Femur (tissue), 1 donor: ENCODE data around the gene PTPA.
"Not testable (repeated sequence)": the region's sequence is repeated elsewhere in the genome, so short reads cannot be mapped to it uniquely, and the experiment has no call there.

Source experiments
- DNase-seq: peaks from one replicate; pipeline ENCODE4 v3.0.0-alpha.2; 2017

The PTPA gene

DNA sequence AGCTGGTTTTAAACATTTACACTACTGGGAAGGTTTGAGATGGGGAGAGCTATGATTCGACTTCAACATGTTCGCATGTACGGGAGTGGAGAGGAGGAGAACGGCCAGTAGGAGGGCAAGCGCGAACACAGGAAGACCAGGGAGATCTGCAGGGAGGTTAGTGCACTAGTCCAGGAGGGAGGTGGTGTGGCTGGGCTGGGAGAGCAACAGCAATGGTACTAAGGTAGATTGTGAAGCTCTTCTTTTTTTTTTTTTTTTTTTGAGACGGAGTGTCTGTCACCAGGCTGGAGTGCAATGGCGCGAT, 50.3 kb downstream of the PTPA start:
- DNase-seq = no peak

- no peak for DNase-seq
Observed at GRCh38 chr9:129162497-129163197, 51.4 kb downstream of the PTPA start.

DNA sequence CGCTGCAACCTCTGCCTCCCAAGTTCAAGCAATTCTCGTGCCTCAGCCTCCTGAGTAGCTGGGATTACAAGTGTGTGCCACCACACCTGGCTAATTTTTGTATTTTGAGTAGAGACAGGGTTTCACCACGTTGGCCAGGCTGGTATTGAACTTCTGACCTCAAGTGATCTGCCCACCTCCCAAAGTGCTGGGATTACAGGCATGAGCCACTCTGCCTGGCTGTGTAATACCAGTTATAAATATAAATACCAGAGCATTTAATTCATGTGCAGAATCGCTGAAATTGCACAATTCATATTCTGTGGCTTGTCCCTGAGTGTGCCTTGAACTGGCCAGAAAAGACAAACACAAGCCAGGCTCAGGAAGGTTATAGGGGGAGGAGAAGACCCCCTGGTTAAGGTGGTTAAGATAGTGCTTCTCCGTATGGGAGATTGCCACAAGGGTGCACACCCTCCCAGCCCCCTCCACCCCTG, 52.0 kb downstream of the PTPA start:
- DNase-seq = not testable (repeated sequence)

- no peak for DNase-seq
Observed at GRCh38 chr9:129163753-129164152, 52.5 kb downstream of the PTPA start.

GRCh38 chr9:129164246-129164930, 53.2 kb downstream of the PTPA start:
- DNase-seq = peak; percentile 85

GRCh38 chr9:129165198-129165597, 54.0 kb downstream of the PTPA start:
- no peak for DNase-seq

DNA sequence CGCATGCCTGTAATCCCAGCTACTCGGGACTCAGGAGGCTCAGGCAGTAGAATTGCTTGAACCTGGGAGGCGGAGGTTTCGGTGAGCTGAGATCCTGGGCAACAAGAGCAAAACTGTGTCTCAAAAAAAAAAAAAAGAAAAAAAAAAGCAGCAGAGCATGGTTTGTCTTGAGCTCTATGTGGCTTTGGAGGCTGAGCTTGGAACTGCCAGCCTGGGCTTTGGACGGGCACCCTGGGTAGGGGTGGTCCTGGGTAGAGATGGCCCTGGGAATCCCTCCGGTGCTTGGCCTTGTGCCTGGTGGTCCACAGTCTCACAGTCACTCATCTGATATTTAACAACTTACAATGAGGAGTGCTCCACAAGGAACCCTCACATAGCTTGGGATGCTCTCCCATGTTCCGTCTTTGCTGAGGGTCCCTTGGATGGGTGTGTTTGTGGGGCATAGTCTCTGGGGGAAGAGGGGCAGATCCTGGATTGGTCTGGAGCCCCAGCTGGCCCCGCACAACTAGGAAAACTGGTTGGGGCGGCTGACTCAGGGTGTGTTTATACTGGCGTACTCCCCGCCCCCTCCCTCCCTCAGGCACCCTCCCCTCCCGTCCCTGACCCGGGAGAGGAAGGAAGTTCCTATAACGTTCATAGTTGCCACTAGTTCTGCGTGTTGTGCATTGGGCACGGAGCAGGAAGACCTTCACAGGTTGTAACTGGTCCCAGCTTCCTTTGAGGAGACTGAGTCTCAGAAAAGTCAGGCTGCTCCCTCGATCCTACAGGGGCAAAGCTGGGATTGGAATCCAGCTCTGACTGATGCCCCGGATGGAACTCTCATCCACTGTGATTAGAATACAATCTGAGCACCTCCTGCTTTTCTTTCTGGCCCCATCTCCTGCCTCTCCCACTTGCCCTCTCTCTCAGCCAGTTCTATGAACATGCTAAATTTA, 55.7 kb downstream of the PTPA start:
- peak; percentile 78 for DNase-seq

DNA sequence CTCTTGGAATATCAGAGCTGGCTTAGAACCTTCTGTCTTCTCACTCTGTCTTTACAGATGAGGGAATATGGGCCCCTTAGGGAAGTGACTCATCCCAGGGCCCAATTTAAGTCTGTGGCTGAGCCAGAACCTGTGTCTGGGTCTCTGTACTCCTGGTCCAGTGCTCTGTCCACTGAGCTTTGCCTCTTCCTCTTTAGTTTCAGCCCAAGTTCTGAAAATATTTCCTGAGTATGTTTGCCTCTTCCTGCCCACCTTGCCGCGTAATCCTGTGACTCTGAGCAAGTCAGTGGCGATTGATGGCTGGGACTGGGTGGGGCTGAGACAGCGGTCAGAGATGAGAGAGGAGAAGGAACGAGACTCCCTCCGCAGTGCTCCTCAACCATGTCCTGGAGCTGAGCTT, 59.0 kb downstream of the PTPA start:
- no peak for DNase-seq

DNA sequence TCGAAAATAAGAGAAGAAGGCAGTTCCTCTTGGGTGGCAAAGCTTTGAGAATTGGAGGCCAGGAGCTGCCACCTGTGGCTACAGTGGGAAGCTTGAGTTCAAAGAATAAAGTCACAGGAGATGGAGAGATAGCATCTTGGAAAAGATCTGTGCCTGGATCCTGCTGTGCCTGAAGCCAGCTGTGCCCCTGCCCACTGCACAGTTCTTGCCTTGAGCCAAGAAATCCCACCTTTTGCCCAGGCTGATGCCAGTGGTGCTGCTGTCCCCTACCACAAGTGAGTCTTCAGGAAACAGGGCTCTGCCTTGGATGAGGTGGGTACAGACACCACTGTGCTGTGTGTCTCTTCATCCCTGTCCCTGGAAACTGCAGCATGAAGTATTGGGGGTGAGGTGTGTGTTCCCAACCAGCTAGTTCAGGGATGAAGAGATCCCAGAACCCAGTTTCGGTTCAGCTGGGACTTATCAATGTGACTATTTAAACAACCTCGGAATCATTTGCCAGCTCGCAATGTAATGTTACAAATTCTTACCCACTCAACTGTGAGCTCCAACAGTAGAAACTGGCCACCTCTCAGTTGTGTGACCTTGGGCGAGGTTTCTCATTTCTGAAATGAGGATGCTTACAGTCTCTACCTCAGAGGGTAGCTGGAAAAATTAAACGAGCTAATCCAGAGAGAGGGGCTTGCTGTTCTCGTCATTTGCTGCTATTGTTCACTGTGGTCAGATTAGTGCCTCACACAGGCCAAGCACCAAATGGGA, 61.0 kb downstream of the PTPA start:
- no peak for DNase-seq

GRCh38 chr9:129172816-129173215, 61.6 kb downstream of the PTPA start:
- DNase-seq = no peak

DNA sequence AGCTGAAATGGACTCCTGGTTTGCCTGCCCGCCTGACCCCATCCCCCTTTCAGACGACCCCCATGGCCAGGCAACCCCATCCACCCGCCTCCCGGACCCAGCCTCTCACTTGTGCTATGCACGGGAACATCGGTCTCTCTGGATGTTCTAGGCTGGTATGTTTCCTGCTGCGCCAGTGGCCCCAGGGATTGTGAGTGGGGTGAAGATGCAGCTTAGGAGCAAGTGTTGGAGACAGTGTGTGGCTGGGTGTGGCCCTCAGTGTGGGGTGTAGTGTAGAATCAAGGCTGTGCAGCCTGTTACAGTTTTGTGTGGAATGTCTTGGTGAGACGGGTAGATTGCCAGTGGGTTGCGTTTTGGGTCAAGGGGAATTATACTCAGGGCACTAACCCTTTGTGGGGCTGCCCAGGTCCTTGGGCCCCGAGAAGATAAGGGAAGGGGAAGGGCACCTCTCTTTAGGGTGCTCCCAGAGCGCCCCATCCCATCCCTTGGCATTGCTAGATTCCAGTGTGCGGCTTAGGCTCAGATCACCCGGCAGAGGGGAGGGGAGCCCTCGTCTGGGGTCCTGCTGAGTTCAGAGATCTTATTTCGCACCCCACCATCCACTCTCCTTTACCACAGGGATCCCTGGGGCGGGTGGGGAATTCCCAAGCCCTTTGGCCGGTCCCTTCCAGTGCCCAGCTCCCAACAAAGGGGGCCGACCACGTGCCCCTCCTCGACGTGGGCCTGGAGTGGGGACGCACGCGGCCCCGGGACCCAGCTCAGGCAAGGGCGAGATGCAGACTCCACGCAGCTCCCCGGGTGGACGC, 62.3 kb downstream of the PTPA start:
- DNase-seq = no peak

- DNase-seq = peak; percentile 94
Observed at GRCh38 chr9:129174102-129174723, 63.0 kb downstream of the PTPA start.

- peak; percentile 86 for DNase-seq
Observed at GRCh38 chr9:129174724-129175514, 63.7 kb downstream of the PTPA start.

DNA sequence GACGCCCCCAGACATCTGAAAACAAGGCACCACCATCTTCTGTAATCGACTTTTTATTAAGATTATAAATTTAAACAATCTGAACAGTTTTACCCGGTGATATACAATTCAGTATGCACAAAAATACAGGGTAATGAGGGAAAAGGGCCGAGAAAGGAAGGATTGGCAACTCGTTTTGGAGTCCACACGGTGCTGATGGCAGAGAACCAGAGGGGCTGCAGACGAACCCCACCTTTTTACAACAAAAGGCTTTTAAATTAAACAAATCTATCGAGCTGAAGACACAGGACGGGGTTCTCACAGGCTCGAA, 64.3 kb downstream of the PTPA start:
- no peak for DNase-seq

DNA sequence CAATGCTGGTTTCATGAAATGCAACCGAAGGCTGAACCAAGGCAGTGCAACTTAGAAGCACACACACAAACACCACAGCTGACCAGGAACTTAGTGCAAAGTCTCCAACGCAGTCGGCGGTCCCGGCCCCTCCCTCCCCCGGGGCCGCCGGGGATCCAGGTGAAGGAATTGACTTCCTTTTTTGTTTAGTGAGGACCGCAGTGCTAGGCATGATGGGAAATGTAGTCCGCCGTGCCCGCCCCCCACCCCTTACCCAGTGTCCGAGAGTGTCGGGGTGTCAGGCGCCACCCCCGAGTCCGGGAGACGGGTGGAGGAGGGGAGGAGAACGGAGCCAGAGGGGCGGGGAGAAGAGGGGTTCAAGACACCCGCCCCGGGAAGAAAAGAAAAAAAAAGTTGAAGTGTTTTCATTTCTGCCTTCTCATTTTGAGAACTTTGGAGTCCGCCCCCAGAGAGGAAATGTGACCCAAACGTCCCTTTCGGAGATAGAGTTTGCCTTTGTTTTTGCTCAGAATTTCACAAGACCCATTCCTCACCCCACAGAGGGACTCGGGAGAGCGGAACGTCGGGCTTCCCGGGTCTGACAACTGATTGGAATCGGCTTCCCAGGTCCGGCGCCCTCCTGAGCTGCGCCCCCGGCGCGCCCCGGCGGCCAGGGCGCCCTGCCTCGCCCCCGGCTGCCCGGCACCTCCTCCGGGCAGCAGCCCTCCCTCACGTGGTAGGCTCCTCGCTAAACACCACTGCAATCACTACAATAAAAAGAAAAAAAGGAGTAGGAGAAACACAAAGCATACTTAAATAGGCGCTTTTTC, 64.8 kb downstream of the PTPA start:
- DNase-seq = peak; percentile 94

DNA sequence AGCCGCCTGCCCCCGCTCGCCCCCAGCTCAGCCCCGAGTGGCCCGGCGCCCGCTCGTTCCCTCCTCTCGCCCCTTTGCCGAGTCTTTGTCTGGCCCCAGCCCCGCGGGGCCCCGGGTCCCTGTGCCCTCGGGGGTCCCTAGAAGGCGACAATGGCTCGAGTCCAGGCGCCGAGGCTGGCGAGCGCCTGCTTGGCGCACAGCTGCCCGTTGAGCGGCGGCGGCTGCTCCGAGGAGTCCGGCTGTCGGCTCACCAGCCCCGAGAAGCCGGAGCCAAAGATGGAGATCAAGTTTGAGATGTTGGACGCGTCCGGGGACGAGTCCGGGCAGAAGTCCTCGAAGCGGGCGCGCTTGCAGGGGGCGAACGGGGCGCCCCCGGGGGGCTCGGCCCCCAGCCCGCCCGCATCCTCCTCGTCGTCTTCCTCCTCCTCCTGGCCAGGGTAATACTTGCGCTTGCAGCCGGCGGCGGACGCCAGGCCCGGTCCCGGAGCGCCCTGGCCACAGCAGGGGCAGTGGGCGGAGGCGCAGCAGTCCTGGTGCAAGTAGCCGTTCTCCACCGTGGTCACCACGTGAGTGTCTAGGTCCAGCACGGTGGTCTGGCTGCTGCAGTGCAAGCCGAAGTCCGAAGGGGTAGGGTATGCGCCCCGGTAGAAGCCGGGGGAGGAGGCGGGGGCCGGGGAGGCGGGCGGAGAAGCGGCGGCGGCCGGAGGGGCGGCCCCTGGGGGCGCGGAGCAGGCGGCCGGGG, 65.7 kb downstream of the PTPA start:
- DNase-seq = peak; percentile 62

DNA sequence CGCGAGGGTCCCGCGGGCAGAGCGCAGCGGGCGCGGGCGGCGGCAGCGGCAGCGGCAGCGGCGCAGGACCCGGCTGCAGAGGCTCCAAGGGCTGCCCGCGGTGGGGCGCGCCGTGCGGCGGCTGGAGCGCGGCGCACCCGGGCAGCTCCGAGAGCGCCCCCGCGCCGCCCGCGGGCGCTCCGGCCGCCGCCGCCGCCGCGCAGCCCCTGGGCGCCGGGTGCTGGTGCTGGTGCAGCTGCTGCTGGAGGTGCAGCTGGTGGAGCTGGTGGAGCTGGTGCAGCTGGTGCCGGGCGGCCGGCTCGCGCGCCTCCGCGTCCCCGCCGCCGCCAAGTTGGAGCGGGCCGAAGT, 66.2 kb downstream of the PTPA start:
- DNase-seq = no peak

DNA sequence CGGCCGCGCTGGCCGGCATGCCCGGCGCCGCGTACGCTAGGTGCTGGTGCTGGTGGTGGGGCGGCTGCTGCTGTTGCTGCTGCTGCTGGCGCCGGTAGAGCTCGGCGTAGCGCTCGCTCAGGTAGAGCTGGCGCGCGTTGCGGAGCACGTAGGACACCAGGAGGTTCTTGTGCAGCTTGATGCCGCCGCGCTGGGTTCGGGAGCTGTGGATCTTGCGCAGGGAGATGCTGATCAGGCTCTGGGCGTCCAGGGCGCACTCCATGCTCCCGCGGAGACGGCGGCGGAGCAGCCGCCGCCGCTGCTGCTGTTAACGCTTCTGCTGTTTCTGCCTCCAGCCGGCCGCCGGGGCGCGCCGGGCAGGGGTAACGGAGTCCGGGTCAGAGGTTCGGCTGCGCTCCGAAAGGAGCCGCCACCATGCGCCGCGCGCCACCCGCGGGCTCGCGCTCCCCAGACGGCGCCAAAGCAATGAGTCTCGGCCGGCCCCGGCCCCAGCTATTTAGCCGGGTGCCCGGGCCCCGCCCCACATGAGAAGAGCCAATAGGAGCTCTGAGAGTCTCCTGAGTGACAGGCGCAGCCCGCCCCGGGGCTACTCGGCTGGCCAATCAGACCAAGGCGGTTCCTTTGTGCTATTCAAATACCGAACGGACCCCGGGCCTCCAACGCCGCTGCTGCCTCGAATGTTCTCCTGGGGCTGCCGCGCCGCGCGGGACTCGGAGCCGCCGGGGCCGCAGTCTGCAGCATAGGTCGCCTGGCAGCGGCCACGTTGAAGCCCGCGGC, 66.8 kb downstream of the PTPA start, which contains the start of gene IER5L:
TSS of gene IER5L (minus strand) at position 471 of the 777 bp plus-strand sequence. CDS start at position 262, 209 bp downstream.
- DNase-seq = peak; percentile 97
